Neuronal stem cell (in vitro differentiated cells): ENCODE data around the gene MAP4K3.

Experiments used
- DNase-seq: peaks from one replicate; pipeline ENCODE4 v3.0.0-alpha.2; 2013; ENCODE audit warnings: low spot score
- H2AFZ ChIP-seq: one replicate; pipeline ENCODE4 v1.6.1; 2013; ENCODE audit warnings: mild to moderate bottlenecking, low read length, inconsistent platforms
- H2AK5ac ChIP-seq: 2 replicates; pipeline ENCODE4 v1.6.1; 2013; ENCODE audit warnings: low read depth, mild to moderate bottlenecking, inconsistent platforms, low read length, moderate library complexity, mixed read lengths
- H2BK120ac ChIP-seq: 2 replicates; pipeline ENCODE4 v1.6.1; 2013; ENCODE audit warnings: low read depth, mild to moderate bottlenecking, inconsistent platforms, low read length, moderate library complexity, mixed read lengths
- H2BK12ac ChIP-seq: one replicate; pipeline ENCODE4 v1.6.1; 2013; ENCODE audit warnings: low read length, inconsistent platforms
- H2BK15ac ChIP-seq: 2 replicates; pipeline ENCODE4 v1.6.1; 2013; ENCODE audit warnings: mild to moderate bottlenecking, low read length, inconsistent platforms, mixed read lengths
- H2BK5ac ChIP-seq: one replicate; pipeline ENCODE4 v1.6.1; 2013; ENCODE audit warnings: inconsistent platforms, mild to moderate bottlenecking, low read length, moderate library complexity
- H3K14ac ChIP-seq: one replicate; pipeline ENCODE4 v1.6.1; 2013; ENCODE audit warnings: low read length, inconsistent platforms
- H3K18ac ChIP-seq: 2 replicates; pipeline ENCODE4 v1.6.1; 2013; ENCODE audit warnings: low read length, inconsistent platforms
- H3K23ac ChIP-seq: 2 replicates; pipeline ENCODE4 v1.6.1; 2013; ENCODE audit warnings: low read depth, mild to moderate bottlenecking, mixed read lengths, low read length, inconsistent platforms; ENCODE audit not compliant: poor library complexity
- H3K27ac ChIP-seq: replicated peaks from 3 replicates; pipeline ENCODE4 v1.5.1; 2013; ENCODE audit warnings: low read length, inconsistent platforms
- H3K27me3 ChIP-seq, 3 experiments: 2 replicates each; pipeline ENCODE4 v1.6.1; 2013; ENCODE audit warnings: low read length in 3 of 3, mild to moderate bottlenecking in 2 of 3, inconsistent platforms in 1 of 3, low read depth in 1 of 3, mixed read lengths in 1 of 3, moderate library complexity in 1 of 3; ENCODE audit not compliant: control insufficient read depth in 3 of 3, insufficient read depth in 3 of 3
- H3K36me3 ChIP-seq, 2 donors: replicated peaks in 1 of 2; 2 replicates each; pipeline ENCODE4 v1.6.1; 2013; ENCODE audit warnings: low read length in 2 of 2; ENCODE audit not compliant: control insufficient read depth in 2 of 2, insufficient read depth in 2 of 2
- H3K4ac ChIP-seq: 2 replicates; pipeline ENCODE4 v1.6.1; 2013; ENCODE audit warnings: inconsistent platforms, mild to moderate bottlenecking, low read length, moderate library complexity
- H3K4me1 ChIP-seq, 2 donors: 1 replicate in 1 of 2; 2 replicates in 1 of 2; pipeline ENCODE4 v1.6.1; 2013; ENCODE audit warnings: low read length in 2 of 2, low read depth in 1 of 2; ENCODE audit not compliant: control insufficient read depth in 2 of 2, insufficient read depth in 1 of 2
- H3K4me2 ChIP-seq: one replicate; pipeline ENCODE4 v1.6.1; 2013; ENCODE audit warnings: mild to moderate bottlenecking, low read length, inconsistent platforms; ENCODE audit not compliant: insufficient read depth, poor library complexity, severe bottlenecking
- H3K4me3 ChIP-seq, 2 donors: 2 replicates each; pipeline ENCODE4 v1.5.1; 2013; ENCODE audit warnings: low read length in 2 of 2, mild to moderate bottlenecking in 2 of 2, inconsistent platforms in 1 of 2, moderate library complexity in 1 of 2
- H3K79me1 ChIP-seq: one replicate; pipeline ENCODE4 v1.6.1; 2013; ENCODE audit warnings: low read depth, mild to moderate bottlenecking, inconsistent platforms, low read length, moderate library complexity
- H3K9ac ChIP-seq: one replicate; pipeline ENCODE4 v1.6.1; 2013; ENCODE audit warnings: mild to moderate bottlenecking, low read depth, low read length, inconsistent platforms; ENCODE audit not compliant: poor library complexity
- H3K9me3 ChIP-seq, 2 donors: replicated peaks in 1 of 2; 2 replicates each; pipeline versions ENCODE3 to v1.6.1; 2013; ENCODE audit warnings: low read length in 2 of 2, mild to moderate bottlenecking in 2 of 2, inconsistent platforms in 1 of 2, low read depth in 1 of 2, mixed read lengths in 1 of 2, moderate library complexity in 1 of 2; ENCODE audit not compliant: control insufficient read depth in 2 of 2, insufficient read depth in 1 of 2
- H4K8ac ChIP-seq: one replicate; pipeline ENCODE4 v1.6.1; 2013; ENCODE audit warnings: low read depth, mild to moderate bottlenecking, inconsistent platforms, low read length, moderate library complexity
- H4K91ac ChIP-seq: one replicate; pipeline ENCODE4 v1.6.1; 2013; ENCODE audit warnings: low read length, low read depth, mild to moderate bottlenecking, inconsistent platforms; ENCODE audit not compliant: poor library complexity
- WGBS, 2 donors: extraction: QIAGEN DNeasy Blood & Tissue Kit; methylation state at CpG; one replicate each; pipeline ENCODE4 v1.1.7; 2013; ENCODE audit warnings: missing lambda C conversion rate in 2 of 2, mixed read lengths in 1 of 2; ENCODE audit not compliant: insufficient read length in 2 of 2, insufficient replicate concordance in 1 of 2; ENCODE audit errors: extremely low coverage in 2 of 2; 5-methylcytosine and 5-hydroxymethylcytosine counted together

MAP4K3 gene

DNA sequence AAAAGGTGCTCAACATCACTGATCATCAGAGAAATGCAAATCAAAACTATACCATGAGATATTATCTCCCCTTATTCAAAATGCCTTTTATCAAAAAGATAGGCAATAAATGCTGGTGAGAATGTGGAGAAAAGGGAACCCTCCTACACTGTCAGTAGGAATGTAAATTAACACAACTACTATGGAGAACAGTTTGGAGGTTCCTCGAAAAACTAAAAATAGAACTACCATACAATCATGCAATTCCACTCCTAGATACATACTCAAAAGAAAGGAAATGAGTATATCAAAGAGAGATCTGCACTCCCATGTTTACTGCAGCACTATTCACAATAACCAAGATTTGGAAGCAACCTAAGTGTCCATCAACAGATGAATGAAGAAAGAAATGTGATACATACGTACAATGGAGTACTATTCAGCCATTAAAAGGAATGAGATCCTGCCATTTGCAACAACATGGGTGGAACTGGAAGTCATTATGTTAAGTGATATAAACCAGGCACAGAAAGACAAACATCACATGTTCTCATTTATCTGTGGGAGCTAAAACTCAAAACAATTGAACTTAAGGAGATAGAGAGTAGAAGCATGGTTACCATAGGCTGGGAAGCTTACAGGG lies 63.8 kb downstream of the MAP4K3 start:
- Histone ChIP-seq H3K23ac (no peak overlapping the region), H3K4me2 (no peak overlapping the region), H2BK5ac (no peak overlapping the region), H3K18ac (no peak overlapping the region), H3K9me3 (peaks cover 2 to 58% of the 10 kb centered on the region in 2 donors), H2BK12ac (no peak overlapping the region), H2AK5ac (no peak overlapping the region), H3K4ac (no peak overlapping the region), H4K91ac (no peak overlapping the region), H3K4me1 (peaks cover 0 to 4% of the 10 kb centered on the region in 2 donors), H4K8ac (no peak overlapping the region), H3K79me1 (no peaks in the 10 kb centered on the region), H2BK120ac (no peak overlapping the region), H3K14ac (no peak overlapping the region), H2AFZ (no peak overlapping the region), H3K27me3 (no peaks in the 10 kb centered on the region), H3K4me3 (no peak overlapping the region), H3K27ac (no peak overlapping the region), H2BK15ac (no peak overlapping the region), H3K36me3 (peaks cover 1 to 86% of the 10 kb centered on the region in 2 donors), H3K9ac (no peak overlapping the region)
- no CpG with 5 or more reads among the region's 2 CpGs for WGBS, 2 donors
- no peak for DNase-seq

DNA sequence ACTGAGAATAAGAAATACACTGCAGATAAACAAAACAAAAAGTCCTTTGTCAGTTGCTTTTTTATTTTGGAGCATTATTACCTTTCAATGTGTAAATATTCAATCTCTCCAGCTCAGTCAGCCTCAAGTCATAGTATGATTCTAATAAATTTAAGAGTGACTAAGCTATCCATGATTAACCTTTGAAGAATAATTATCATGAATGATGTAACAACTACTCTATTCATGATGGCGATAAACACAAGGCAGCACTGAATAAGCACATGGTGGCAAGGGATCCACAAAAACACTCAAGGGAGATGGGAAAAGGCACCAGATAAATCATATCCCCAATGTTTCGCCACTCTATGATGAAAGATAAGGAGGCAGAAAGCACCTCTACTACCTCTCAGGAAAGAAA lies 67.0 kb downstream of the MAP4K3 start:
- Histone ChIP-seq H3K79me1 (no peaks in the 10 kb centered on the region), H3K27ac (no peak overlapping the region), H2BK15ac (no peak overlapping the region), H2BK12ac (no peak overlapping the region), H3K4ac (no peak overlapping the region), H4K8ac (no peak overlapping the region), H3K14ac (no peak overlapping the region), H3K9ac (no peak overlapping the region), H3K18ac (no peak overlapping the region), H3K36me3 (peaks cover 0 to 84% of the 10 kb centered on the region in 2 donors), H3K27me3 (no peaks in the 10 kb centered on the region), H3K4me1 (no peaks in the 10 kb centered on the region), H3K23ac (no peak overlapping the region), H3K4me3 (no peak overlapping the region), H2AFZ (no peak overlapping the region), H3K4me2 (no peak overlapping the region), H2BK5ac (no peak overlapping the region), H4K91ac (no peak overlapping the region), H2BK120ac (no peak overlapping the region), H3K9me3 (peaks cover 1 to 70% of the 10 kb centered on the region in 2 donors), H2AK5ac (no peak overlapping the region)
- no CpG with 5 or more reads among the region's 2 CpGs for WGBS, 2 donors
- no peak for DNase-seq

DNA sequence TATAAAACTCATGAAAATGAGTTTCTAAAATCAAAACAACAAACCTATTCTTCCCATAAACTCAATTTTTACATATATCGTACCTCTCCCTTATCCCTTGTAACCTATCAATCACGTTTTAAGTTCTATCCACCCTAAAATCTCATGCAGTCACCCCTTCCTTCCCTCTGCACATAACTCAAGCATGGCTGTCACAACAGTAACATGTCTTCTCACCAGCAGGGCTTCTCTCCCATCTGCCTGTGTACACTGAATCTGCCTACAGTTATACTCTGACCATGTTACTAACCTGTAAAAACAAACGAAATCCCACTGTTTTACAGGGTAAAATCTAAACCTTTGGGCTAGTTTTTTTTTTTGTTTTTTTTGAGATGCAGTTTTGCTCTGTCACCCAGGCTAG lies 68.2 kb downstream of the MAP4K3 start:
- Histone ChIP-seq H3K27ac (no peak overlapping the region), H2BK15ac (no peak overlapping the region), H3K4me2 (no peak overlapping the region), H3K36me3 (peaks cover 0 to 82% of the 10 kb centered on the region in 2 donors), H3K4ac (no peak overlapping the region), H3K14ac (no peak overlapping the region), H3K9ac (no peak overlapping the region), H2BK12ac (no peak overlapping the region), H3K79me1 (no peaks in the 10 kb centered on the region), H4K8ac (no peak overlapping the region), H4K91ac (no peak overlapping the region), H2BK5ac (no peak overlapping the region), H3K9me3 (peaks cover 1 to 65% of the 10 kb centered on the region in 2 donors), H3K18ac (no peak overlapping the region), H2AK5ac (no peak overlapping the region), H2AFZ (no peak overlapping the region), H3K4me3 (no peak overlapping the region), H3K23ac (no peak overlapping the region), H3K4me1 (peaks cover 0 to 8% of the 10 kb centered on the region in 2 donors), H3K27me3 (no peaks in the 10 kb centered on the region), H2BK120ac (no peak overlapping the region)
- DNase-seq = no peak
- WGBS, 2 donors = 100% methylated on average over 2 of the region's 3 CpGs

DNA sequence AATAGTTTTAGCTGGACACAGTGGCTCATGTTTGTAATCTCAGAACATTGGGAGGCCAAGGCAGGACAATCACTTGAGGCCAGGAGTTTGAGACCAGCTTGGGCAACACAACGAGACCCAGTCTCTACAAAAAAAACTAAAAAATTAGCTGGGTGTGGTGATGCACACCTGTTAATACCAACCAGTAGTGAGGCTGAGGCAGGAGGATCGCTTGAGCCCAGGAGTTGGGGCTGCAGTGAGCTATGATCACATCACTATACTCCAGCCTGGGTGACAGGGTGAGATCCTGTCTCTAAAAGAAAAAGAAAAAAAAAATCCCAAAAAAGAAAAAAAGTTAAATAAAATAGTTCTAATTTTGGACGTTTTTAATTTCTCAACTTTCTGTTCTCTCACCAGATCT lies 68.7 kb downstream of the MAP4K3 start:
- peaks cover 0 to 82% of the 10 kb centered on the region in 2 donors for H3K36me3 ChIP-seq
- no peak overlapping the region for H2BK5ac ChIP-seq
- H3K4ac ChIP-seq = no peak overlapping the region
- H2BK12ac ChIP-seq = no peak overlapping the region
- no peak overlapping the region for H3K23ac ChIP-seq
- peaks cover 0 to 8% of the 10 kb centered on the region in 2 donors for H3K4me1 ChIP-seq
- H3K9ac ChIP-seq = no peak overlapping the region
- no CpG with 5 or more reads among the region's 3 CpGs for WGBS, 2 donors
- H4K91ac ChIP-seq = no peak overlapping the region
- no peak overlapping the region for H2BK15ac ChIP-seq
- no peak overlapping the region for H3K4me3 ChIP-seq
- no peak overlapping the region for H4K8ac ChIP-seq
- peaks cover 1 to 64% of the 10 kb centered on the region in 2 donors for H3K9me3 ChIP-seq
- no peak overlapping the region for H3K27ac ChIP-seq
- no peak overlapping the region for H3K14ac ChIP-seq
- H2AK5ac ChIP-seq = no peak overlapping the region
- H3K18ac ChIP-seq = no peak overlapping the region
- H2AFZ ChIP-seq = no peak overlapping the region
- H2BK120ac ChIP-seq = no peak overlapping the region
- no peaks in the 10 kb centered on the region for H3K27me3 ChIP-seq
- no peak for DNase-seq
- H3K79me1 ChIP-seq = no peaks in the 10 kb centered on the region
- no peak overlapping the region for H3K4me2 ChIP-seq
